GM10248 (cell line): Measurements from ENCODE around the gene STK40.

Source experiments
- CTCF ChIA-PET: fragments of 300-600 bp; sonication (Branson Sonifier 250); formaldehyde crosslinking; extraction: SDS; loops from one replicate; lab custom pipeline; 2021; ENCODE audit warnings: antibody characterized with exemption; lab: Yijun Ruan, JAX
- POLR2A ChIA-PET: fragments of 350-650 bp; sonication (Branson Sonifier 250); formaldehyde crosslinking; extraction: SDS; loops from one replicate; lab custom pipeline; 2020; ENCODE audit warnings: antibody characterized with exemption; lab: Yijun Ruan, JAX
- DNase-seq: peaks from one replicate; pipeline ENCODE4 v3.0.0; 2012; ENCODE audit errors: extremely low spot score
- CTCF ChIP-seq: IDR thresholded peaks from 2 replicates; pipeline ENCODE4 v1.5.1; 2012; ENCODE audit warnings: mild to moderate bottlenecking, low read depth; ENCODE audit errors: extremely low read depth, missing control alignments, control extremely low read depth

Gene STK40

GRCh38 chr1:36329817-36330216 lies 55.9 kb downstream of the STK40 start:
- no peak for DNase-seq
- TF ChIP-seq CTCF: no peak
- POLR2A ChIA-PET: interaction anchor here (0.9 kb wide), 1 partner anchor 23 kb away, joined by 3 read pairs; no protein-coding TSS in a partner anchor
- CTCF ChIA-PET: interaction anchor here (1.0 kb wide), 1 partner anchor 13 kb away, joined by 3 read pairs; no protein-coding TSS in a partner anchor

DNA sequence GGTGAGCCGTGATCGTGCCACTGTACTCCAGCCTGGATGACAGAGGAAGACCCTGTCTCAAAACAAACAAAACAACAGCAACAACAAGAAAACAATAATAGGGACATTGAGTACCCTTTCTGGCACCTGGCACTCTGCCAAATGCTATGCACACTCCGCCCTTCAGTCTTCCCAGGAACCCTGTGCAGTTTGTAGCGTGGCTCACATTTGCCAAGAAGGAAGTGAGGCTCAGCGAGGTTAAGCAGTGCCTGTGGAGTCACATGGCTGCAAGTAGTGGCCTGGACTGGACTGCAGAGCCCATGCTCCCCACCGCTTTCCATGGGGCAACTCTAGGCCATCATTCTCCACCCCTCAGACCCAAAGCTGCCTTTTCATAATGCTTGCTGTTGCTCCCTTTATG lies 57.0 kb downstream of the STK40 start:
- POLR2A ChIA-PET: no interaction called here

DNA sequence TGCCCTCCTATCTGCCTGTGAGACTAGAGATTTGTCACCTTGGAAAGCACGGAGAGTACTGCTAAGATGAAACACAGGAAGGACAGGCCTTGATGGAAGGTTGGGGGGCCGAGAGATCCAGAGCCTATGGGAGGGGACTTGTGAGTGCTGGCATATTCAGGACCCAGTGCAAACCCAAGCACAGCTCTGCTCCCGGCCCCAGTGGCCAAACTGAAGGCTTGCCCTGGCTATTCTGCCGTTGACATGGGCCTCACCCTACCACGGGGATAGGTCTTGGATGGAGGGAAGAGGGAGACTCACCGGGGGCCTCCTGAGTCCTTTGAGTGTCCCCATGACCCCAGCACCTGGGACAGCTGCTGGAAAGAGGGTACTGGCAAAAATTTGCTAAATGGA lies 57.6 kb downstream of the STK40 start:
- no peak for TF ChIP-seq CTCF
- no peak for DNase-seq
- ChIA-PET CTCF (no interaction called here), POLR2A (no interaction called here)

More for the DNA sequence above, 57.0 kb downstream of the STK40 start:
- CTCF ChIA-PET: no interaction called here
- no peak for DNase-seq
- no peak for TF ChIP-seq CTCF

GRCh38 chr1:36327421-36328087 lies 58.2 kb downstream of the STK40 start:
- DNase-seq: no peak
- TF ChIP-seq CTCF: no peak
- ChIA-PET CTCF (interaction anchor here (0.8 kb wide), 1 partner anchor 15 kb away, joined by 3 read pairs; no protein-coding TSS in a partner anchor), POLR2A (no interaction called here)

GRCh38 chr1:36326499-36326898 lies 59.2 kb downstream of the STK40 start:
- DNase-seq: no peak
- POLR2A ChIA-PET: interaction anchor here (0.6 kb wide), 2 partner anchors 166 to 1178 kb away, joined by 3 read pairs; no protein-coding TSS in a partner anchor
- CTCF ChIA-PET: interaction anchor here (0.8 kb wide), 1 partner anchor 16 kb away, joined by 3 read pairs; no protein-coding TSS in a partner anchor
- no peak for TF ChIP-seq CTCF

DNA sequence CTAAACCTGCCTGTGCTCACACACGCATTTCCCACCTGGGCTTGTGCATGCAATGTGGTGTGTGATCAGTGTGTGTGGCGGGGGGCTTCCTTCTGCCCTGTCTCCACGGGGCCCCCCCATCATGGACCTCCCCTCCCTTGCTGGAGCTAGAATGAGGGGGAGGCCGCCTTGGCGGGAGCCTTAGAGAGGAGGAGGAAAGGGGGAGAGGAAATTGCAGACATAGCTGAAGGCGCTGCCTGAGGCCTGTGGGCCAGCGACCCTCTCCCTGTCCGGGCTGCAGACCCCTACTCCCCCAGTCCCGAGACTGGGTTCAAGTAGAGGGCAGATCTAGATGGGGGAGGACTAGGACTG lies 61.4 kb downstream of the STK40 start:
- ChIA-PET POLR2A (no interaction called here), CTCF (interaction anchor here (1.2 to 2.5 kb wide), 6 partner anchors 18 to 97 kb away, joined by 3 to 11 read pairs (median 7); partner anchors contain the start of gene SH3D21)
- TF ChIP-seq CTCF: no peak
- DNase-seq: no peak
